Body of pancreas (tissue), 4 donors: Measurements from ENCODE around the gene PRSS21.

ENCODE experiments used
- CTCF ChIP-seq, 7 experiments: fragments of 450-650 bp in 4 of 7; fragments of 200-600 bp in 3 of 7; sonication (generic) in 3 of 7; IDR thresholded peaks; one replicate each; pipeline ENCODE4 v1.5.1; 2016 to 2019; ENCODE audit warnings: antibody characterized with exemption in 7 of 7
- POLR2A ChIP-seq, 3 donors: fragments of 450-650 bp; IDR thresholded peaks; one replicate each; pipeline ENCODE4 v1.6.1; 2016; ENCODE audit warnings: antibody characterized with exemption in 3 of 3, mild to moderate bottlenecking in 2 of 3

- TF ChIP-seq CTCF (IDR thresholded peaks at IDR 0.05) (no peak), POLR2A (IDR thresholded peaks at IDR 0.05) (no peak)
Measured at GRCh38 chr16:2821487-2822157, 4.6 kb downstream of the PRSS21 start.
